ENCODE measurements around the gene FGGY.

- no peak for TF ChIP-seq CTCF (IDR thresholded peaks at IDR 0.05)
- no peak for TF ChIP-seq EZH2 (IDR thresholded peaks at IDR 0.05)
Measured at GRCh38 chr1:59639266-59639665, 342.4 kb downstream of the FGGY start.

Data from neural progenitor cell (in vitro differentiated cells).